Neural cell (in vitro differentiated cells): ENCODE measurements around the gene CSMD2.

Source experiments
- CTCF ChIP-seq: fragments of 450-650 bp; IDR thresholded peaks from 2 replicates; pipeline ENCODE4 v1.5.1; 2014; ENCODE audit warnings: antibody characterized with exemption, mild to moderate bottlenecking, moderate library complexity; ENCODE audit not compliant: poor library complexity, severe bottlenecking
- EZH2 ChIP-seq: fragments of 200-600, 300-800 bp; shearing (Covaris generic), sonication (generic); IDR thresholded peaks from 2 replicates; pipeline ENCODE4 v1.6.1; 2014; ENCODE audit warnings: antibody characterized with exemption, low read length, borderline replicate concordance, mild to moderate bottlenecking; ENCODE audit not compliant: insufficient read depth, poor library complexity, severe bottlenecking
- POLR2AphosphoS5 ChIP-seq: IDR thresholded peaks from 2 replicates; pipeline ENCODE4 v1.6.1; 2012
- REST ChIP-seq: IDR thresholded peaks from 2 replicates; pipeline ENCODE4 v1.6.1; 2012; ENCODE audit warnings: borderline replicate concordance
- TAF1 ChIP-seq: IDR thresholded peaks from 2 replicates; pipeline ENCODE4 v1.6.1; 2012; ENCODE audit warnings: low read depth

GRCh38 chr1:33468011-33468410 lies 697.0 kb downstream of the CSMD2 start:
- no peak for TF ChIP-seq CTCF
- no peak for TF ChIP-seq REST
- no peak for TF ChIP-seq TAF1
- TF ChIP-seq EZH2, result no peak
- TF ChIP-seq POLR2AphosphoS5, result no peak
